SK-N-MC (cell line): ENCODE data around the gene PTPRM.

Source experiments
- EZH2 ChIP-seq: fragments of 200-600 bp; sonication (generic); IDR thresholded peaks from one replicate; pipeline ENCODE4 v1.6.1; 2017; ENCODE audit warnings: antibody characterized with exemption
- FOXP2 ChIP-seq: optimal IDR thresholded peaks from 2 replicates; pipeline ENCODE3; 2011; ENCODE audit warnings: mild to moderate bottlenecking, moderate library complexity; ENCODE audit not compliant: insufficient read depth; ENCODE audit errors: extremely low read length, control extremely low read depth
- POLR2AphosphoS5 ChIP-seq: IDR thresholded peaks from 2 replicates; pipeline ENCODE4 v1.6.1; 2012; ENCODE audit warnings: mild to moderate bottlenecking, low read depth, low read length, borderline replicate concordance

GRCh38 chr18:7662866-7663265 lies 95.8 kb downstream of the PTPRM start:
- TF ChIP-seq POLR2AphosphoS5: no peak
- no peak for TF ChIP-seq EZH2
- TF ChIP-seq FOXP2: no peak
